ENCODE results near the gene CDC14A.
A peak's percentile ranks its signal among the peaks of the same experiment; 100 is the strongest.

Gene CDC14A

GRCh38 chr1:100502052-100502792 is 149.9 kb downstream of the CDC14A start:
- DNase-seq: no peak

GRCh38 chr1:100506217-100506616 is 153.9 kb downstream of the CDC14A start:
- DNase-seq: no peak

GRCh38 chr1:100510451-100510850 is 158.1 kb downstream of the CDC14A start:
- no peak for DNase-seq

GRCh38 chr1:100511058-100511457 is 158.8 kb downstream of the CDC14A start:
- DNase-seq: no peak

- DNase-seq: no peak
Observed at GRCh38 chr1:100511773-100512172, 159.5 kb downstream of the CDC14A start.

GRCh38 chr1:100512803-100513352 is 160.6 kb downstream of the CDC14A start:
- DNase-seq: no peak

- DNase-seq: no peak
Observed at GRCh38 chr1:100516857-100517256, 164.6 kb downstream of the CDC14A start.

GRCh38 chr1:100517515-100517914 is 165.2 kb downstream of the CDC14A start:
- DNase-seq: no peak

GRCh38 chr1:100518023-100518422 is 165.7 kb downstream of the CDC14A start:
- DNase-seq: no peak

GRCh38 chr1:100523038-100523652 is 170.8 kb downstream of the CDC14A start:
- DNase-seq: no peak

- no peak for DNase-seq
Observed at GRCh38 chr1:100524355-100524754, 172.0 kb downstream of the CDC14A start.

GRCh38 chr1:100526894-100527293 is 174.6 kb downstream of the CDC14A start:
- DNase-seq: no peak

GRCh38 chr1:100528871-100529270 is 176.6 kb downstream of the CDC14A start:
- no peak for DNase-seq

GRCh38 chr1:100530141-100530540 is 177.8 kb downstream of the CDC14A start:
- DNase-seq: no peak

- no peak for DNase-seq
Observed at GRCh38 chr1:100530880-100531487, 178.7 kb downstream of the CDC14A start.

- no peak for DNase-seq
Observed at GRCh38 chr1:100532645-100533044, 180.3 kb downstream of the CDC14A start.

GRCh38 chr1:100535264-100535663 is 183.0 kb downstream of the CDC14A start:
- DNase-seq: no peak

GRCh38 chr1:100536031-100536430 is 183.7 kb downstream of the CDC14A start:
- DNase-seq: no peak

GRCh38 chr1:100538913-100539835 is 186.9 kb downstream of the CDC14A start:
- peak; percentile 61 for DNase-seq

- DNase-seq: peak; percentile 62
Observed at GRCh38 chr1:100539836-100540536, 187.7 kb downstream of the CDC14A start.

GRCh38 chr1:100542285-100542684 is 190.0 kb downstream of the CDC14A start:
- no peak for DNase-seq

- DNase-seq: no peak
Observed at GRCh38 chr1:100543640-100544039, 191.3 kb downstream of the CDC14A start.

All from islet precursor cell (in vitro differentiated cells).